DLD1 (cell line): Measurements from ENCODE around the gene CPLX1.
"Not testable (repeated sequence)": the region's sequence is repeated elsewhere in the genome, so short reads cannot be mapped to it uniquely, and the experiment has no call there.

Experiments used
- in situ Hi-C: cut with HindIII; loops from 2 replicates; pipeline ENCODE4 v1.10.0; 2017; ENCODE audit warnings: low sequenced_read_pairs

Gene CPLX1

DNA sequence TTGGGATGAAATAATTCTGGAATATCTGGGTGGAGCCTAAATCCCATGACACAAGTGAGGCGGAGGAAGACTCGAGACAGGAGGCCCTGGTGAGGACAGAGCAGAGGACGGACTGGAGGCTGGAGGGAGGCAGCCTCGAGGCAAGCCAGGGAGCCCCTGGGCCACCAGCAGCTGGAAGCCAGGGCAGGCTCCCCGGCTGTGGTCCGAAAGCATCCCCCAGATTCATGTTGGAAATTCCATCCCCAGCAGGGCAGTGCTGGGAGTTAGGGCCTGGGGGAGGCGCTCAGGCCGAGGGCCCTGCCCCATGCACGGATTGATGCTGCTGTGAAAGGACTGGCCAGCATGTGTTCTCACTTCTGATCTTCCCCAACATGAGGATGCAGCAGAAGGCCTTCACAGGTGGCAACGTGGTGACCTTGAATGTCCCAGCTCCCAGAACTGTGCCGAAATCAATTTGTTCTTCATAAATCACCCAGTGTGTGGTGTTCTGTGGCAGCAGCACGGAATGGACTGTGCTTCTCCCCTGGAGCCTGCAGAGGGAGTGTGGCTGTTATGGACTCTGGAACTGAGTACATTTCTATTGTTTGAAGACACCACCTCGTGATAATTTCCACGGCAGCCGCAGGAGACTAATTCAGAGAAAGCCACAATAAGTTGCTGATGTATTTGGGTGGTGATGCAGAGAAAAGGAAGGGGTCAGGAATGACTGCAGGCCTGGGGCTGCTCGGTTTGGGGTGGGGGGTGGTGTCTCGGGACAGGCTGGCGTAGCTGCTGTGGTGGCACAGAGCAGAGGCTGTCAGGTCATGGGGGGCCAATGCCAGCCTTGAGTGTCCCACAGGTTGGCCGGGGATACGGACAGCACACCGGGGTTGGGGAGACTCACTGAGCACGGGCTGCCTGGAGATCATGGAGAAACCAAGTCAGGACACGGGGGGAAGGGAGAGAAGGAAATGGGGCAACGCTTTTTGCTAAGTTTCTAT lies 63.4 kb downstream of the CPLX1 start:
- in situ Hi-C loops = no loop called here

DNA sequence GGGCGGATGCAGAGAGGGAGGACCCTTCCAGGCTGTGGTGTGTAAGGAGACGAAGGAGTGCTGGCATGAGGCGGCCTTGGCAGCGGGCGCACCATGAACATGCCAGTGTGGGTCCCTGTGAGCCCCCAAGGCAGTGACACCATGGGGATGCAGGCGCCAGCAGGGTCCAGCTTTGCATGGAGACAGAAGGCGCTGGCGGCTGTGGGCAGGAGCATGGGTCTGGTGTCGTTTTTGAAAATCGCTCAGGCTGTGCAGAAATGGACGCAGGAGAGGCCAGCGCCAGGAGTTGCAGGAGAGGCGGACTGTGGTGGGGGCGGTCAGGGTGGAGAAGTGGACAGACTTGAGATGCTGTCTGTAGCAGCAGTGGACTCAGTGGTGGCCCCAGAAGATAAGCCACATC lies 64.2 kb downstream of the CPLX1 start:
- in situ Hi-C loops = no loop called here

DNA sequence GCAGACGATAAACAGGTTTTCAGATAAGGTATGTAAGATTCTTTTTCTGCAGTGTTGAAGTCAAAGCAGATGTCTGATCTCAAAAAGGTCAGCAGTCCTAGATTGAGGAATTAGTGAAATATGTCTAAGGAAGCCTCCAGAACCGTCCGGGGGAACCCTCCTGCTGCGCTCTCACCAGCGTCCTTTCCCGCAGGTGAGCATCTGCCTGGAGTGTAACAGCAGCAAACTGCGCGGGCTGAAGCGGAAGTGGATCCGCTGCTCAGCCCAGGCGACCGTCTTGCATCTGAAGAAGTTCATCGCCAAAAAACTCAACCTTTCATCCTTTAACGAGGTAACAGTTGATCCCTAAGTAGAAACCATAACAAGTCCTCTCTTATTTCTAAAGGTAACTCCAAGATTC lies 64.8 kb downstream of the CPLX1 start:
- in situ Hi-C loops = no loop called here

DNA sequence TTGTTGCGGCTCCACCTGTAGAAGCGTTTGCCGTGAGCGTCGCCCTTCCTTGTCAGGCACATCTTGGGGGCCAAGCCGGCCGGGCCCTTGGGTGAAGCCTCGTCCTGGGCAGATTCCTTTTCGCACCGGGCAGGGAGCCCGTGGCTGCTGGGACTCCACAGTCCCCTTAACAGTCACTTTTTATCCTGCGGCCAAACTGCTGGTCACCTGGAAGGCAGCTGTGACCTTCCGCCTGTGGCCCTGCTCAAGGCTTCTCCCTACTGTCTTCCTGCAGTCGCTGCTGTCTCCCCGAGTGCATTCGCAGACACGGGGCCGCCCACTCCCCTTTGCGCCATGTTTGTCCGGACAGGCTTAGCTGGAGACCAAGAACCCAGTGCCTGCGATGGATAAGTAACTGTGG lies 65.3 kb downstream of the CPLX1 start:
- in situ Hi-C loops = no loop called here

DNA sequence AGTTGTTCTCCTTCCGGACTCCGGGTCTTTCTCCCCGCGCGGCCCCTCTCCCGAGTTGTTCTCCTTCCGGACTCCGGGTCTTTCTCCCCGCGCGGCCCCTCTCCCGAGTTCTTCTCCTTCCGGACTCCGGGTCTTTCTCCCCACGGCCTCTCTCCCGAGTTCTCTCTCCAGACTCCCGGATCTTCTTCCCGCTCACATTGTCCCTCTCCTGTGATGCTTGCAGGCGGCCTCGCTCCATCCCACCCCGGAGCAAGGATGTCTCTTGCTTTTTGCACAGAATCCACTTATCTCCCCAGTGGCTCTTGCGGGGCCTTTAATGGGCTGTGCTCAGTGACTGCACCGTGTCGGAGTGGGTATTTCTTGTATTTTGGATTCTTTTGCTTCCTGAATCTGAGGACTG lies 66.1 kb downstream of the CPLX1 start:
- in situ Hi-C loops = not testable (repeated sequence)

DNA sequence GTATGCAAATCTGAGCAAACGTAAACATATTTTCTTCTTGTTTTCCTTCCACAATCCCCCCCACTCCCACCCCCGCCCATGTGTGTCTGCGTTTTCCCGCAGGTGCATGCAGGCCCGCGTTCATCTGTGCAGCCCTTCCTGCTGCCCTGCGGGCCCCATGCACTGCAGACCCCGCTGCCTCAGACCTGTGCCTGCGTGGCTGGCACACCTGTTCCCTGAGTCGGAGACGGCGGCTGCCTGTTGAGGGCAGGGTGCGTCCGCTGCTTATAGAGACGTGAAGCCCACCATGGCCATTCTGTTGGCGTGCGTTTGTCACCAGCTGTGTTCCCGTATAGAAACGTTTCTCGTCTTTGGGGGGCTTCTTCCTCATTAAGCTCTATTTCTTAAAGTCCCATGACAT lies 68.8 kb downstream of the CPLX1 start:
- in situ Hi-C loops = no loop called here

DNA sequence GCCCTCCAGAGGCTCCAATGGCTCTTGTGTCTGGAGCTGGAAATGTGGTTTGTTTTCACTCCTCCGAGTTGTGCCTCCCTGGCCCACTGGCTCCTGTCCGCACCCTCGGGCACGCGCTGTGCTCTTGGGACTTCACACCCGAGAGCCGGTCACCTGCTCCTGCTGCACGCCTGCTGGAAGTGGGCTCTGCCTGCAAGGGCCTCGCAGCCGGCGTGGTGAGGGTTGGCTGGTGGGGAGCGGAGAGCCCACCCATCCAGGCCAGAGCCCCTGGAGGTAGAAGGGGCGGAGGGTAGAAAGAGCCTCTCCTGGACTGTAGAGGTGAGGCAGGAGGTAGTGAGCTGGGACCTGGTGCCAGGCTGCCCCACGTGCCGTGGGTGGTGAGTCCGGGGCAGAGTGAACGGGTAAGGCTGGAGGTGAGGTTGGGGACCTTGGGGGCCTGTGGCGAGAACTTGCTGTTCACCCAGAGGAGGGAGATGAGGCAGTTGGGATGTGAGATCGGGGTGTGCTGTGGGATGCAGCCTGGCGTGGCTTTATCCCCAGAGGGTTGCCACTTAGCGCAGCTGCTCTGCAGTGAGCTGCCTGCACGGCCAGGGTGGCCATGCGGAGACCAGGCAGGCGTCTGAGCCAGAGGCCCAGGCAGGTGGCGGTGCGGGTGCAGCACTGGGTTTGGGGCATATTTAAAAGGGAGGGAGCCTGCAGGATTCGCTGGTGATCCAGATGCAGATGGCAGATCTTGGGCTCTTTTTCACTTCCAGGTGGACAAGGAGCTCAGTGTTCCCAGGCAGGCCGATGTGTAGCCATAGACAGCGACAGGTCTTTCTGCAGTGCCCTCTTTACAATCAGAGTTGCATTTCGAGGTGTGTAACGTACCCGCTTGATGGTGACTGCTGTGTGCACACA lies 71.5 kb downstream of the CPLX1 start:
- in situ Hi-C loops = no loop called here

DNA sequence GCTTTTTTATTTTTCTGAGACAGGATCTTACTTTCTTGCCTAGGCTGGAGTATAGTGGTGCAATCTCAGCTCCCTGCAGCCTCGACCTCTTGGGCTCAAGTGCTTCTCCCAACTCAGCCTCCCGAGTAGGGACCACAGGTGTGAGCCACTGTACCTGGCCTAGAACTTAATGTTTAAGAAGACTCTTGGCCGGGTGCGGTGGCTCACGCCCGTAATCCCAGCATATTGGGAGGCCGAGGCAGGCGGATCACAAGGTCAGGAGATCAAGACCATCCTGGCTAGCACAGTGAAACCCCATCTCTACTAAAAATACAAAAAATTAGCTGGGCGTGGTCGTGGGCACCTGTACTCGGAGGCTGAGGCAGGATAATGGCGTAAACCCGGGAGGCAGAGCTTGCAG lies 72.7 kb downstream of the CPLX1 start:
- in situ Hi-C loops = not testable (repeated sequence)

DNA sequence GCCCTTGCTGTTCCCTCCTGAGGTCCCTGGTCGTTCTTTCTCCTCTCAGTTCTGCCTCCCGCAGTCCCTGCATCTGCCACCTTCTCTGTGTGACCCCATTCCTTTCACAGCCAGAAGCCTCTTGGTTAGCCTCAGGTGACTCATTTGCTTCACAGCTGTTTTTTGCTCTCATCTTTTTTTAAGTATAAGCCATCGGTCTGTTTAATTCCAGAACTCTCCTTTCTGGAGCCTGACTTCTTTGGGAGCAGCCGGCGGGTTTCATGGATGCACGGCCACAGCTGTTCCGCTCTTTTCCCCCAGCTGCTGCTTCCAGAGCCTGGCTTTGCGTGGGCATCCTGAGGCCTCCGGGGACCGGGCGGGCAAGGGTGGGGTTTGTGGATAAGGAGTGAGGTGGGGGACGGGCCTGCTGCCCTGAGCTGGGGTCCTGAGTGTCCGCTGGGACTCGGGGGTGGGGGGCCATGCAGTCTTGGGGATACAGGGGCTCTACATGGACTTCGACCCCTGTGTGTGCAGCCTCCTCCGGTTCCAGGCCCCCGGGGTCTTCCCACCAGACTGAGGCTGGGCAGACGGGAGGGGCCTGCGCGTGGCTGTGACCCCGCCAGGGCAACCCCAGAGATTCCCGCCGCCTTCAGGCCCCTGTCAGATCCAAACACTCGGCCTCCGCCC lies 73.6 kb downstream of the CPLX1 start:
- in situ Hi-C loops = no loop called here

DNA sequence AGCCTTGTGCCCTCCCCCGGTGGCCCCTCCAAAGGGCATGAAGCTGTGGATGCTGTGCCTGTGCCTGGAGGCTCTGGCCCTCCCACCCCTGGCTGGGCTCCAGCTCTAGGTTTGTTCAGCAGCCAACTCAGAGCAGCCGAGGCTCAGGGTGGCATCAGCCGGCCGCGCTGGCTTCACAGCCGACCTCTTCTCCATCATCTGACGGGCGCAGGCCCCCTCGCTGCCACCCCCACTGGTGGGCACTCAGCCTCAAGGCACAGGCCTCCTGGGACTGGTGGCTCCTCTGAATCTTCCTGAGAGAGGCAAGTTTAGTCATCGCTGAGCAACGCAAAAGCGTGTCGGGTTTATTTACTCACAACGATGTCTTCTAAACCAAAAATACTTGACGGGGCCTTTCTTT lies 74.3 kb downstream of the CPLX1 start:
- in situ Hi-C loops = no loop called here

DNA sequence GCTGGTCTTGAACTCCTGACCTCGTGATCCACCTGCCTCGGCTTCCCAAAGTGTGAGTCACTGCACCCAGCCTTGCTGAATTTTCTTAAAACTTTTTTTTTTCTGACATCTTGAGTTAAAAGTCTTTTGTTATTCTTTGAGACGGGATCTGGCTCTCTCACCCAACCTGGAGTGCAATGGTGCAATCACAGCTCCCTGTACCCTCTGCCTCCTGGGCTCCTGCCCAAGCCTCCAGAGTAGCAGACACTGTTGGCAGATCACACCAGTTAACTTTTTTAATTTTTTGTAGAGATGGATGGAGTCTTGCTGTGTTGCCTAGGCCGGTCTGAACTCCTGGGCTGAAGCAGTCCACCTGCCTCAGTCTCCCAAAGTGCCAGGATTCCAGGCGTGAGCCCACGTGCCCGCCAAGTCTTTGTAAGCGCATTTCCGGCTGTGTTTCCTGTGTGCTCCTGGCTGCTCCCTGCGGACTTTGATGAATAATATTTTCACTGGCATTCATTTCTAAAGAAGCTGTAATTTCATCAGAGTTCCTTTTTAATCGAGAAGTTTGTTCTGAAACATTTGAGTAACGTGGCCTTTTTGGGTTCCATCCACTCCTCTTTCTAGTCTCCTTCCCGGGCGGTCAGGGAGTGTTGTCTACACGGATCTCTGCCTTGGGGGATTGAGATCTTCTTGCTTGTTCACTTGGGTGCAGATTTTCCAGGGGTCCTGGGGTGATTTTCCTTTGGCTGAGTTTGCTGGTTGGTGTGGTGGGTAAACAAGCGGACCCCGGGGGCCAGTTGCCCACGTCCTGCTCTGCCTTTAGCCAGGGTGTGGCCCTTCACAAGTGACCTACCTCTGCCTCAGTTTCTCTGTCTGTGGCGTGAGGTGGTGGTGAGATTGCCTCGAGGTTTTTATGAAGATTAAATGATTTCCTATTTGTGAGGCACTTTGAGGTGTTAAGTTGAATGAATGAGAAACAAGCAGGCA lies 75.9 kb downstream of the CPLX1 start:
- in situ Hi-C loops = no loop called here

DNA sequence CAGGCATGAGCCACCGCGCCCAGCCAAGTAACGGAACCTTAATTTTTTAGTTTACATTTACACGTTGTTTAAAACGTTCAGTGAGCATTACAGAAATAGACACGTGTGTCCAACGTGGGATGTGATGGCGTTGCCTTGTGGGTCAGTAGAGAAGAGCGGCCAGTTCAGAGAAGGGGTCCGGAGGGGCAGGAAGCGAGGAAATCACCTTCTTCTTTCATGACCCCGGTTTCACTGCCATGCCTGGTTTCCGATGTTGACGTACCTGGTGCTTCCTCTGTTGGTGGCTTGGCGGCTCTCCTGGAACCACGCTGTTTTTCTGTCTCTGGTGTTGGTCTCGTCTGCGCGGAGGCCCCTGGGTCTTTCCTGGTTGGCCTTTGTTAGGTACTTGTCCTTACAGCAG lies 77.5 kb downstream of the CPLX1 start:
- in situ Hi-C loops = no loop called here

DNA sequence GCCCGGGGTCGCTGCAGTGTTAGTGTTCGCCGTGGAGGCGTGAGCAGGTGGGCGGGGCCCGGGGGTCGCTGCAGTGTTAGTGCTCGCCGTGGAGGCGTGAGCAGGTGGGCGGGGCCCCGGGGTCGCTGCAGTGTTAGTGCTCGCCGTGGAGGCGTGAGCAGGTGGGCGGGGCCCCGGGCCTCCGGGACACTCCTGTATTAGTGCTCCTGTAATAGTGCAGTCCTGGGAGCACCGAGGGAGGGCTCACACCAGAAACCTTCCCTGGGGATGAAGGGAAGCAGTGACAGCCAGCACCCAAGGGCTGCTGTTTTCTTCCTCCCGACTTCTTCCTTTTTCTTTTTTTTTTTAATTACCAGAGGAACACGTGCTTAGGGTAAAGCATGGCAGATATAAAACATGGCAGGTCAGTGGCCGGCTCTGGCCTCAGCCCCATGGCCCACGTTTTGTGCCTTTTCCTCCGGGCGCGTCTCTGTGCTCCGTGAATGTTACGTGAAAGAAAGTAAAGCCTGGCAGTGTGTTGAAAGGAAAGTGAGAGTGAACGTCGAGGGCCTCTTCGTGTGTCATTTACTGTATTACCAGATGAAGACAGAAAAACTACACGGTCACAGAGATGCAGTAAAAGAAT lies 78.3 kb downstream of the CPLX1 start:
- in situ Hi-C loops = no loop called here

DNA sequence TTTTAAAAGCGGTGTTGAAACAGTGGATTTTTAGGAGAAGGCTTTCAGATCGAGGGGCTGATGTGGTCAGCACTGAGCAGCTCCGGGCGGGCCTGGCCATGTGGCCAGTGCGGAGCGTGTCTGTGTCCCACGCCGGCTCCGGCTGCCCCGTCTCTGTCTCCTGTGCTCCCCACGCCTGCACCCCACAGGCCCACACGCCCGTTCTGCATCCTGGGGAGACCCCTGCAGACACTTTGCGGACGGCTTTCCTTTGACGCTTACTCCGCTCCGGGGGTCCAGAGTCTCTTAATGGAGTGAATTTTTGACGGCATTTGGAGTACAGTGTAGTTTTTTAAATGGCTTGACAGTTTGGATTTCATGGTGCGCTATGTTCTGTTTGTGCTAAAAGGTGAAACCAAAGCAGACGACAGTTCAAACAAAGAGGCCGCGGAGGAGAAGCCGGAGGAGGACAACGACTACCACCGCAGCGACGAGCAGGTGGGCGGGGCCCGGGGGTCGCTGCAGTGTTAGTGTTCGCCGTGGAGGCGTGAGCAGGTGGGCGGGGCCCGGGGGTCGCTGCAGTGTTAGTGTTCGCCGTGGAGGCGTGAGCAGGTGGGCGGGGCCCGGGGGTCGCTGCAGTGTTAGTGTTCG lies 81.6 kb downstream of the CPLX1 start:
- in situ Hi-C loops = no loop called here

DNA sequence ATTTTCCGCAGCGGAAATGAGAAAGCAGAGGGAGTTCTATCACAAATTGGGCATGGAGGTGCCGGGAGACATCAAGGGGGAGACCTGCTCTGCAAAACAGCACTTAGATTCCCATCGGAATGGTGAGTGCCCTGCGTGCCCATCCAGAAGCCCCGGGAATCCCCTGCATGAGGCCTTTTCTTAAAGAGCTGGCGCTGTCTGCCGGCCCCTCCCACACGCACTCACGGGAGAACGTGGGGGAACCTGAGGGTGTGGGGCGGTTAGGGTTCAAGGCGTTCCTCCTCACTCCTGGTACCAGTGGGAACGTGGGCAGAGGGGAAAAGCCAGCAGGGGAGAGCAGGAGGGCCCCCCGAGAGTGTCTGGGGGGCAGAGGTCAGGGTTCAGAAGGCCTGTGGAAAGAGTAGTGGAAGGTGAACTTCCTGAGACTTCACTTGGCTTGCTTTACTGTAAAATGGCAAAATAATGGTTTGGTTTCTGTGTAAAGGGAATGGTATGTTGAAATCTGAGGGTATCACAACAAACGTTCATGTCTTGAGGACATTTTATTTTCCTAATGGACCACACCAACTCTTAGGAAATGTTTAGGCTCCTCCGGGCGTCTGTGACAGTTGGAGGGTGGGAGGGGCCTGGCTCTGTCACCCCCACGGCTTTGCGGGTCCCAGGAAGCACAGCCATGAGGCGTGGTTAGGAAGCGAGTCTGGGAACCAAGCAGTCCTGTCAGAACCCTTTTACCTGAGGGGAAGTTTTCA lies 82.3 kb downstream of the CPLX1 start:
- in situ Hi-C loops = no loop called here

DNA sequence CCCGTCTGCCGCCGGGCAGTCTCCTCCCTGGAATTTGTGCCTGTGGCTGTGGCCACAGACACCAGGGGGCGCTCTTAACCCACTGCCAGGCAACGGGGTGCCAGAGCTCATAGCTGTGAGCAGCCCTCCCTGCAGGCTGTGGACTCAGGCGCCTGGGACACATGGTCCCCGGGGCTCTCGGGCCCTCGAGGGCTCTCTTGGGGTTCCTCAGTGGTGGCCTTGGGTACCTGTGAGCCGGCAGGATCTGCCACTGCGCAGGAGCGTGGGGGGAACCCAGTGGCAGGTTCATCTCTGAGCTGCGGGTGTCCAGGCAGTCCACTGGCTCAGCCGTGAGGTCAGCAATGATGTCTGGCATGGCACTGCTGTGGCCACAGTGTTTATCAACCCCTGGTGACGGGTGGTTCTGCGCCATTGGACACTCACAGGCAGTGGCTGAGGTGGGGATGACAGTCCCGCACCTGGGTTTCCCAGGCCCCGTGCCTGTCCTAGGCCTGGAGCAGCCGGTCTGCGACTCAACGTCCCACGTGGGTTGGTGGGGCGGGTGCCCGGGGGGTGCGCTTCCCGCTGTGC lies 83.1 kb downstream of the CPLX1 start:
- in situ Hi-C loops = no loop called here

DNA sequence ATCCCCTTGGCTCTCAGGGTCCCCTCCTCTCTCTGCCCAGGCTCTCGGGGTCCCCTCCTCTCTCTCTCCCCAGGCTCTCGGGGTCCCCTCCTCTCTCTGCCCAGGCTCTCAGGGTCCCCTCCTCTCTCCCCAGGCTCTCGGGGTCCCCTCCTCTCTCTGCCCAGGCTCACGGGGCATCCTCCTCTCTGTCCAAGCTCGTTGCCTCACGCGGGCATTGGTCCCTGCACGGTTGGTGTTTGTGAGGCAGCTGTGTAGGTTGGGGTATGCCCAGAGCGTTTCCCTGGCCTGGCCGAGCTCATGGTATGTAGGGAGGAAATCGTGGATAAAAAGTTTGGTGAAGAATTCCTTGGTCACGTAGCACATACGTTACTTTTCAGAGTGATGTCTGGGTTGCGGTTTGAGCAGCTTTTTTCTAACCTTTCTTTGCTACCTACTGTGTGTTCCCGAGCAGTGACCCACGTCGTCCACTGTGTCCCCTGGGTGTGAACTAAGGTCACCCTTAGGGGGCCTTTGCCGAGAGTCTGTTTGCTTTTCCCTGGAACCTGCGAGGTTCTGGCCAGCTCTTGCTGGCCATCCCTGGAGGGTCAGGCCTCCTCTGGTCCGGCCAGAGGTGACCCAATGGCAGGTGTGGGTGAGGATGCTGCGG lies 83.7 kb downstream of the CPLX1 start:
- in situ Hi-C loops = no loop called here
